Measurements from ENCODE around the gene FBLN1. TPM values are rescaled to one million over a fixed set of nuclear protein-coding genes. Genes with fewer than 3 reads are reported as not detected.

FBLN1 gene
- total and polyA plus RNA-seq, 2 donors (not counting 3 experiments of a cell fraction or from before 2014, with no cell fraction given) = 1.2 to 4.0 TPM

GRCh38 chr22:45632791-45633515, 130.3 kb downstream of the FBLN1 start:
- H3K27ac ChIP-seq (ENCODE audit: insufficient read depth, low read depth, low read length) = no peak overlapping the region
- dilution Hi-C loops (cut with MboI; ENCODE audit: extremely low pct_ligation_motif_present, low sequenced_read_pairs) (no loop called here), intact Hi-C loops (cut with micrococcal nuclease) (no loop called here)
- no peaks in the 10 kb centered on the region for H3K4me1 ChIP-seq (ENCODE audit: control insufficient read depth, extremely low read depth, insufficient read depth, low read length)
- H3K9ac ChIP-seq (replicated peaks; ENCODE audit: extremely low read depth, insufficient read depth, low read length) = no peak overlapping the region
- ChIA-PET CTCF (interaction anchor here (1.2 to 2.2 kb wide), 2 partner anchors 209 to 231 kb away, joined by 3 to 7 read pairs; no protein-coding TSS in a partner anchor), POLR2A (no interaction called here)
- peak; percentile 27 for DNase-seq (ENCODE audit: low read depth, low spot score)
- H4K20me1 ChIP-seq (replicated peaks; ENCODE audit: control insufficient read depth, extremely low read depth, insufficient read depth, low read length) = no peaks in the 10 kb centered on the region
- H3K36me3 ChIP-seq (ENCODE audit: control insufficient read depth in 2 of 2, extremely low read depth in 1 of 2, insufficient read depth in 2 of 2, low read length in 2 of 2) = no peaks in the 10 kb centered on the region
- no peak overlapping the region for H2AFZ ChIP-seq (ENCODE audit: low read depth, low read length)
- H3K79me2 ChIP-seq (ENCODE audit: control insufficient read depth, insufficient read depth, low read length) = no peaks in the 10 kb centered on the region
- no TSS peak for BruUV-seq (replicated peaks)
- H3K9me1 ChIP-seq (replicated peaks; ENCODE audit: control insufficient read depth, extremely low read depth, insufficient read depth, low read length) = no peaks in the 10 kb centered on the region
- no peak overlapping the region for H3K4me3 ChIP-seq (replicated peaks in 1 of 3; ENCODE audit: insufficient read depth in 1 of 3, low read depth in 1 of 3, low read length in 3 of 3)
- H3K9me3 ChIP-seq (replicated peaks; ENCODE audit: control insufficient read depth, insufficient read depth, low read length) = no peaks in the 10 kb centered on the region
- FAIRE-seq = no peak
- peaks cover 33 to 43% of the 10 kb centered on the region in 2 experiments for H3K27me3 ChIP-seq (ENCODE audit: control insufficient read depth in 2 of 2, insufficient read depth in 2 of 2, low read length in 2 of 2)
- TF ChIP-seq EZH2 (IDR thresholded peaks at IDR 0.05; ENCODE audit: borderline replicate concordance, low read depth, low read length, severe bottlenecking) (peak; percentile 45), FOS (IDR thresholded peaks at IDR 0.05; ENCODE audit: borderline replicate concordance, insufficient read depth, low read length) (no peak)
- H3K4me2 ChIP-seq (ENCODE audit: insufficient read depth, low read length) = no peak overlapping the region

GRCh38 chr22:45636683-45637082, 134.0 kb downstream of the FBLN1 start:
- no peak overlapping the region for H3K4me3 ChIP-seq (replicated peaks in 1 of 3; ENCODE audit: insufficient read depth in 1 of 3, low read depth in 1 of 3, low read length in 3 of 3)
- no peak overlapping the region for H3K4me2 ChIP-seq (ENCODE audit: insufficient read depth, low read length)
- TF ChIP-seq JUN (IDR thresholded peaks at IDR 0.05; ENCODE audit: borderline replicate concordance, insufficient read depth, insufficient read length, low read depth) = no peak
- TF ChIP-seq POLR2A (IDR thresholded peaks at IDR 0.05; ENCODE audit: low read depth, low read length) = no peak
- TF ChIP-seq FOS (IDR thresholded peaks at IDR 0.05; ENCODE audit: borderline replicate concordance, insufficient read depth, low read length) = no peak
- TF ChIP-seq EZH2 (IDR thresholded peaks at IDR 0.05; ENCODE audit: borderline replicate concordance, low read depth, low read length, severe bottlenecking) = no peak
- TF ChIP-seq CTCF (IDR thresholded peaks at IDR 0.05; ENCODE audit: extremely low read depth in 1 of 2, insufficient read depth in 1 of 2, low read depth in 1 of 2, low read length in 2 of 2) = no peak
- no peaks in the 10 kb centered on the region for H3K9me1 ChIP-seq (replicated peaks; ENCODE audit: control insufficient read depth, extremely low read depth, insufficient read depth, low read length)
- no peak overlapping the region for H3K9ac ChIP-seq (replicated peaks; ENCODE audit: extremely low read depth, insufficient read depth, low read length)
- H3K4me1 ChIP-seq (ENCODE audit: control insufficient read depth, extremely low read depth, insufficient read depth, low read length) = peaks cover 13% of the 10 kb centered on the region
- H4K20me1 ChIP-seq (replicated peaks; ENCODE audit: control insufficient read depth, extremely low read depth, insufficient read depth, low read length) = no peaks in the 10 kb centered on the region
- H3K79me2 ChIP-seq (ENCODE audit: control insufficient read depth, insufficient read depth, low read length) = no peaks in the 10 kb centered on the region
- no peaks in the 10 kb centered on the region for H3K36me3 ChIP-seq (ENCODE audit: control insufficient read depth in 2 of 2, extremely low read depth in 1 of 2, insufficient read depth in 2 of 2, low read length in 2 of 2)
- H3K9me3 ChIP-seq (replicated peaks; ENCODE audit: control insufficient read depth, insufficient read depth, low read length) = no peaks in the 10 kb centered on the region
- no peak for FAIRE-seq
- intact Hi-C loops (cut with micrococcal nuclease) = no loop called here
- peaks cover 25 to 35% of the 10 kb centered on the region in 2 experiments for H3K27me3 ChIP-seq (ENCODE audit: control insufficient read depth in 2 of 2, insufficient read depth in 2 of 2, low read length in 2 of 2)
- no peak overlapping the region for H2AFZ ChIP-seq (ENCODE audit: low read depth, low read length)
- no peak for DNase-seq (ENCODE audit: low read depth, low spot score)
- ChIA-PET POLR2A (no interaction called here), CTCF (interaction anchor here (0.9 kb wide), 1 partner anchor 9 kb away, joined by 3 read pairs; no protein-coding TSS in a partner anchor)
- dilution Hi-C loops (cut with MboI; ENCODE audit: extremely low pct_ligation_motif_present, low sequenced_read_pairs) = no loop called here
- BruUV-seq (replicated peaks) = no TSS peak
- H3K27ac ChIP-seq (ENCODE audit: insufficient read depth, low read depth, low read length) = no peak overlapping the region

Data from endothelial cell of umbilical vein (primary cell).